Parathyroid adenoma (tissue), 2 donors: ENCODE measurements around the gene CTRB2.

Experiments
- H2AFZ ChIP-seq: fragments of 300-600 bp; sonication (generic); one replicate; pipeline ENCODE4 v1.7.0; 2017; ENCODE audit warnings: antibody characterized with exemption, mild to moderate bottlenecking
- H3K27ac ChIP-seq: fragments of 300-600 bp; sonication (generic); one replicate; pipeline ENCODE4 v1.7.0; 2017
- H3K27me3 ChIP-seq: fragments of 300-600 bp; sonication (generic); one replicate; pipeline ENCODE4 v1.7.0; 2017; ENCODE audit warnings: low read length; ENCODE audit not compliant: control insufficient read depth, insufficient read depth
- H3K36me3 ChIP-seq: fragments of 300-600 bp; sonication (generic); one replicate; pipeline ENCODE4 v1.7.0; 2017; ENCODE audit warnings: low read length; ENCODE audit not compliant: control insufficient read depth, insufficient read depth
- H3K4me1 ChIP-seq: fragments of 300-600 bp; sonication (generic); one replicate; pipeline ENCODE4 v1.7.0; 2017; ENCODE audit warnings: control low read depth
- H3K4me2 ChIP-seq: fragments of 300-600 bp; sonication (generic); one replicate; pipeline ENCODE4 v1.7.0; 2017; ENCODE audit warnings: low read length
- H3K4me3 ChIP-seq: fragments of 300-600 bp; sonication (generic); one replicate; pipeline ENCODE4 v1.7.0; 2017; ENCODE audit warnings: low read depth, low read length
- H3K79me2 ChIP-seq: fragments of 300-600 bp; sonication (generic); one replicate; pipeline ENCODE4 v1.7.0; 2017; ENCODE audit warnings: control low read depth
- H3K9ac ChIP-seq: fragments of 300-600 bp; sonication (generic); one replicate; pipeline ENCODE4 v1.7.0; 2017; ENCODE audit warnings: mild to moderate bottlenecking
- H3K9me3 ChIP-seq: fragments of 300-600 bp; sonication (generic); one replicate; pipeline ENCODE4 v1.7.0; 2017; ENCODE audit warnings: low read length; ENCODE audit not compliant: control insufficient read depth
- CTCF ChIP-seq: fragments of 300-600 bp; sonication (generic); IDR thresholded peaks from one replicate; pipeline ENCODE4 v1.7.0; 2017; ENCODE audit warnings: antibody characterized with exemption, mild to moderate bottlenecking
- donor health status: primary hyperparathyroidism.

The CTRB2 gene

GRCh38 chr16:75206749-75207451 is at the start of gene CTRB2:
TSS of gene CTRB2 (minus strand) at chr16:75207161. CDS start at chr16:75207141, 20 bp downstream.
- H3K4me1 ChIP-seq, result no peaks in the 10 kb centered on the region
- H3K36me3 ChIP-seq, result no peaks in the 10 kb centered on the region
- H3K4me2 ChIP-seq, result no peak within 1 kb of the TSS
- no peak within 1 kb of the TSS for H2AFZ ChIP-seq
- no peaks in the 10 kb centered on the region for H3K9me3 ChIP-seq
- no peak within 1 kb of the TSS for H3K4me3 ChIP-seq
- no peaks in the 10 kb centered on the region for H3K27me3 ChIP-seq
- H3K9ac ChIP-seq, result no peak within 1 kb of the TSS
- no peaks in the 10 kb centered on the region for H3K79me2 ChIP-seq
- H3K27ac ChIP-seq, result no peak within 1 kb of the TSS
- no peak for TF ChIP-seq CTCF

- TF ChIP-seq CTCF, result no peak
- peaks cover 30% of the 10 kb centered on the region for H3K4me1 ChIP-seq
- peaks cover 59% of the 10 kb centered on the region for H3K79me2 ChIP-seq
- no peak overlapping the region for H3K4me3 ChIP-seq
- no peaks in the 10 kb centered on the region for H3K36me3 ChIP-seq
- H2AFZ ChIP-seq, result no peak overlapping the region
- H3K9ac ChIP-seq, result no peak overlapping the region
- H3K27me3 ChIP-seq, result no peaks in the 10 kb centered on the region
- H3K4me2 ChIP-seq, result no peak overlapping the region
- no peaks in the 10 kb centered on the region for H3K9me3 ChIP-seq
- peak overlapping the region; percentile 17 for H3K27ac ChIP-seq
Observed at GRCh38 chr16:75256059-75256571, 49.2 kb upstream of the CTRB2 start.

- Histone ChIP-seq H3K9ac (no peak overlapping the region), H3K4me2 (no peak overlapping the region), H3K79me2 (peaks cover 63% of the 10 kb centered on the region), H3K27me3 (no peaks in the 10 kb centered on the region), H2AFZ (no peak overlapping the region), H3K9me3 (no peaks in the 10 kb centered on the region), H3K36me3 (no peaks in the 10 kb centered on the region), H3K4me1 (peaks cover 37% of the 10 kb centered on the region), H3K4me3 (no peak overlapping the region), H3K27ac (peak overlapping the region; percentile 17)
- TF ChIP-seq CTCF, result no peak
Observed at GRCh38 chr16:75254359-75254837, 47.4 kb upstream of the CTRB2 start.

GRCh38 chr16:75252946-75253911 is 46.3 kb upstream of the CTRB2 start:
- Histone ChIP-seq H3K36me3 (no peaks in the 10 kb centered on the region), H3K79me2 (peaks cover 63% of the 10 kb centered on the region), H3K4me3 (no peak overlapping the region), H3K27me3 (no peaks in the 10 kb centered on the region), H3K4me2 (peak overlapping the region; percentile 16), H3K4me1 (peaks cover 40% of the 10 kb centered on the region), H3K27ac (peak overlapping the region; percentile 49), H3K9me3 (no peaks in the 10 kb centered on the region), H3K9ac (no peak overlapping the region), H2AFZ (no peak overlapping the region)
- TF ChIP-seq CTCF, result no peak
